Embryonic facial prominence (tissue), 1 donor: ENCODE data around the gene ZNF69.
A peak's percentile ranks its signal among the peaks of the same experiment; 100 is the strongest.
"Not testable (repeated sequence)": the region's sequence is repeated elsewhere in the genome, so short reads cannot be mapped to it uniquely, and the experiment has no call there.

Experiments
- DNase-seq: peaks from one replicate; pipeline ENCODE4 v3.0.0-alpha.2; 2016; ENCODE audit errors: extremely low spot score

The ZNF69 gene

GRCh38 chr19:11887611-11888531 lies at the start of gene ZNF69:
Gene ZNF69, plus strand, starts transcription at chr19:11887782. Its CDS starts 142 bp downstream, at chr19:11887924.
- peak; percentile 62 for DNase-seq

- DNase-seq: no peak
Observed at GRCh38 chr19:11843722-11844121, 43.9 kb upstream of the ZNF69 start.

GRCh38 chr19:11847615-11848014 lies 40.0 kb upstream of the ZNF69 start:
- not testable (repeated sequence) for DNase-seq

- DNase-seq: no peak
Observed at GRCh38 chr19:11848200-11848593, 39.4 kb upstream of the ZNF69 start.

- DNase-seq: peak; percentile 50
Observed at GRCh38 chr19:11848594-11849469, 38.8 kb upstream of the ZNF69 start, which contains the start of gene ZNF439. Gene ZNF439, plus strand, starts transcription at chr19:11848726. Its CDS starts 142 bp downstream, at chr19:11848868.

GRCh38 chr19:11850289-11850688 lies 37.3 kb upstream of the ZNF69 start:
- DNase-seq: not testable (repeated sequence)

- DNase-seq: no peak
Observed at GRCh38 chr19:11853358-11853757, 34.2 kb upstream of the ZNF69 start.

- DNase-seq: no peak
Observed at GRCh38 chr19:11856596-11857250, 30.9 kb upstream of the ZNF69 start.

GRCh38 chr19:11860721-11861120 lies 26.9 kb upstream of the ZNF69 start:
- DNase-seq: no peak

- DNase-seq: no peak
Observed at GRCh38 chr19:11861301-11861700, 26.3 kb upstream of the ZNF69 start.

GRCh38 chr19:11867766-11868165 lies 19.8 kb upstream of the ZNF69 start:
- not testable (repeated sequence) for DNase-seq

- no peak for DNase-seq
Observed at GRCh38 chr19:11868188-11868587, 19.4 kb upstream of the ZNF69 start.

- DNase-seq: no peak
Observed at GRCh38 chr19:11872624-11873023, 15.0 kb upstream of the ZNF69 start.

- DNase-seq: no peak
Observed at GRCh38 chr19:11873762-11874161, 13.8 kb upstream of the ZNF69 start.

GRCh38 chr19:11879687-11880266 lies 7.8 kb upstream of the ZNF69 start:
- not testable (repeated sequence) for DNase-seq

- no peak for DNase-seq
Observed at GRCh38 chr19:11880598-11880997, 7.0 kb upstream of the ZNF69 start.

- DNase-seq: no peak
Observed at GRCh38 chr19:11881151-11881800, 6.3 kb upstream of the ZNF69 start.

- DNase-seq: no peak
Observed at GRCh38 chr19:11882606-11883005, 5.0 kb upstream of the ZNF69 start.

- DNase-seq: no peak
Observed at GRCh38 chr19:11887234-11887610, 360 bp upstream of the ZNF69 start.

GRCh38 chr19:11889901-11890300 lies 2.3 kb downstream of the ZNF69 start:
- not testable (repeated sequence) for DNase-seq

GRCh38 chr19:11890634-11891033 lies 3.1 kb downstream of the ZNF69 start:
- DNase-seq: no peak
